GM19035 (cell line): ENCODE data around the gene OGFR.

ENCODE experiments used
- ATAC-seq: cut with Tn5 transposase; IDR thresholded peaks from one replicate; pipeline ENCODE4 v1.9.1; 2021; ENCODE audit not compliant: unreplicated experiment

Gene OGFR

DNA sequence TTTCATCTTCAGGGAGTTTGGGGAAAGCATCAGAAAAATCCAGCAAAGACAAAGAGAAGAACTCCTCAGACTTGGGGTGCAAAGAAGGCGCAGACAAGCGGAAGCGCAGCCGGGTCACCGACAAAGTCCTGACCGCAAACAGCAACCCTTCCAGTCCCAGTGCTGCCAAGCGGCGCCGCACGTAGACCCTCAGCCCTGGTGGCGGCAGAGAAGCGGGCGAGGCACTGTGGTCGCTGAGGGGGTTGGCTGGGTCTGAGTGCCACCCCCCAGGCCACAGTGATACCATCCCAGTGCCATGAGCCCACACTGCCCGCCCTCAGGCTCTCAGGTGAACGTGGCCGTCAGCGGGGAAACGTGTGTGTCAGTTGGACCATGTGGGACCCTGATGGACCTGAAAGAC is 5.2 kb upstream of the OGFR start:
- ATAC-seq: no peak

DNA sequence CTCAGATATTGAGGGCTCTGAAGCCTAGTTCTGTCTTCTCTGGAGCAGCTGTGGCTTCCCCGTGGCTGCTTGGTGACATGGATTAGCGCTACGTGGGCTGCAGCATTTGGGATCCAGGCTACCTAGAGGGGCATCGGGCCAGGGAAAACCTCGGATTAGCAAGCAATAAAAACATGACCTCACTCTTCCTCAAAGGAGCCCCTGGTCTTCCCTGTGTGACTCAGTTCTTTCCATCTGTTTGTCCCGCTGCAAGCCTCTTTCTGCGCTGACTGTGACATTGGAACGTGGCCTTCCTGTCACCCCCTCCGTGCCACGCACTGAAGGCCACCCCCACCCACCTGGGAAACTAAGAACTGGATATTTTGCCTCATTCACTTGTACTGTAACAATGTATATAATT is 4.8 kb upstream of the OGFR start:
- ATAC-seq: no peak

DNA sequence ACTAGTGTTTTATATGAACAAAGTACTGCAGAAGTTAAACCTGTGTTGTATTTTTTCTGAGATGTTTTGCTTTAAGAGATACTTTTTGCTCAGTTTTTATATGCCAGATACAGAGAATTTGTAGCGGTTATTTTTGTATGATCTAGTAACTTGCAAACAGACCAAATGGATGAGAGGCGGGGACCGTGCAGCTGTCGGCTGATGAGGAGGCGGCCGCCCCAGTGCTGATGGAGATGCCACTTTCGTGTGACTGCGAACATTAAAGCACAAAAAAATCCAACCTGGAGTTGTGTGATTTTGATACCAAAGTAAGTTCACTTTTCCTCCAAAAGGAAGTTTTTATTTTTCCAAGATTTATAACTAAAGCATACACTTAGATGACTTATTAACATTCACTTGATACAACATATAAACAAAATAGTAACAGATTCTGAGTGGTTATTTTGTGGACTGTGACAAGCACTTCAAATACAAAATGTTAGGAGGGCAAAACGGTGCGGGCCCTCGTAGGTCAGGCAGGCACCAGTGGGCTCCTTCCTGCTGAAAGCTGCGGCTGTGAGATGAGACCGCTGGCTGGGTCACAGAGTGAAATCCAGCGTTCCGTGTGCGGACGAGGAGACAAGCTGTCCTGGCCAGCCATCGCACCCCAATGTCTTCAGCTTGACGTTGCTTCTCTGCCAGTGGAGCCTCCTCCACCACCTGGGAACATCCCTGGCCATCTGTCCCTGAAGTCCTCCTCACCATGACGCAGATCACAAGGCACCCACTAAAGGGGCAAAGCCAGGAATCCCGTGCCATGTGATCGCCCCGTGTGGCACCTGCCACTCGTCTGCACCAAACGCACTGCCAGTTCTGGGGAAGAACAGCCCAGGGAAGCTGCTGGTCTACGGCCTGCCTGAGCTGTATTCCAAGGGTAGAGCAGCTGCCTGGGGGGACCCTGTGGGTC is 4.0 kb upstream of the OGFR start:
- ATAC-seq: no peak

DNA sequence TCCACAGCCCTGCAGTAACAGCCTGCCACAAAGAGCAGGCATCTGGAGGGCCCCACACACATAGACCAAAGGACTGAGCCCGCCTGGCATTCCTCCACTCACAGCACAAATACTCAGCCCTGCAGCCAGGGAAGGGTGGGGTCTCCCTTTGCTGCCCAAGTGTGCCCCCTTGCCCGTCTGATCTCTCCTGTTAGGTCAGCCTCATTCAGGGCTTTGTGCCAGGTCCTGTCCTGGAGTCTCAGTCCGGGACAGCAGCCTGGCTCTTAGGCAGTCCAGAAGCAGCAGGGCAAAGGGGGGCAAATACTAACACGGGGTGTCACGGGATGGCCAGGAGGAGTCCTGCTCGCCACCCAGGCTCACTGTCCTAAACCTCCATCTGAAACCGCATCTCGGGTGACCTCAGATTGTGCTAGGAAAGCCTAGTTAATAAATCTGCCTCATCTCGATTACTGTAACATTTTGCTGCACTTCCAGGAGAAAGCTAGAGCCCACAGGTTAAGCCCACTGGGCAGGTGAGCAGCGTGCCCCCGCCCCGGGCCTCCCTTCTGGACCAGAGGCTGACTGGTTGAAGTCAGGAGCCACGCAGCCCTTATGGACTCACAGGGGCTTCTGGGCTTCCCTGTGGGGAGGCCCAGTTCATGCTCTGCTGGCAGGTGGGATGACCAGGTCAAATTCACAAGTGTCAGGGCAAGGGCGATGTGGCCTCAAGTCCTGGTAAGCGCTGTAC is 3.2 kb upstream of the OGFR start:
- ATAC-seq: no peak

DNA sequence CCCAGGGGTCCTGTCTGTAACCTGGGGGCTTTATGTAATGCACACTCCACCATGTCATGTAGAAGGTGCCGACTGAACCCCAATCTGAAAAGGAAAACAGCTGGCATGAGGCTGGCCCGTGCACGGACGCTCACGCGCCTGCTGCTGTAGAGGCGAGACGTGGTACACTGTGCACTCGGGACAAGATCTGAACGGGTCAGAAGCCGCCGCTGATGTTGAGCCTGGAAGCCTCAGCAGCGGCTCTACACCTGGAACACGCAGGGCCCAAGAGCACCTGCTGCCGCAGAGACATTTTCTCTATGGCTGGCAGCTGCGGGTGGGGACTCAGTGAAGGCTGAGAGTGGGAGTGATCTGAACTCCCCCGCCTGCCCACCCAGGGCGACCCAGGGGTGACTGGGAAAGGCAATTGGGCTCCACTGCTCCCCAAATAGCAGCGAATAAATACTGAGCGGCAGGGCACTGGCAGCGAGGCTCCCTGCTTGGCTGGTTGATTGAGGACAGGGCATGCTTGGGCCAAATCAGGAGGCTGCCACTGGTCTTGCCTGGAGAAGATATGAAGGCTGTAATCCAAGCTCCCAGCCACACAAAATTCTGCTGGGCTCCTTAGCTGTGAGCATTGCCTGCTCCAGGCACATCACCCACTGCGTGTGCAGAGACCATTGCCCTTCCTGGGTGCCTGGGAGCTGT is 2.5 kb upstream of the OGFR start:
- no peak for ATAC-seq

DNA sequence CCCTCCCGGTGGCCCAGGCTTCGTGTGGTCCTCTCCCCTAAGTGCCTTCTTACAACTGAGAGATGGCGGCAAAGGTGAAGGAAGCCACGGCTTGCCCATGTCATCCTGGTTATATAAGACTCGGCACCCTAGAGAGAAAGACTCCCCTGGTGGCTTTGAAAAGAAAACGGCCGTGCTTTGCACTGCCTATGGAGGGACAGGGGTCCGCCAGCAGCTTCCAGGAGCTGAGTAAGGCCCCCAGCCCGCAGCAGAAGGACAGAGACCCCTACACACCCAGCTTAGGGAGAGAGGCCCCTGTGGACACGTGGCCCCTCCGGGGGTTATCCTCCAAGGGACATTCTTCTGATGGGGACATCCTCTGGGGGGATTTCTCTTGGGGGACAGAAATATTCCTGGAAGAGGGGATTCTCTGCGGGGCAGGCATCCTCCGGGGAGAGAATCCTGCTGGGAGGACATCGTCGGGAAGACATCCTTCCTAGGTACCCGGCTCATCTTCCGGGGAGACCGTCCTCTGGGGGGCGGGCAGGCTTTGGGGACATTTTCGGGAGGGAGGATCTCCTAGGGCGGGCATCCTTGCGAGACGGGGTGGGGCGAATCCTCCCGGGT is 511 bp upstream of the OGFR start:
- peak; percentile 8 for ATAC-seq

DNA sequence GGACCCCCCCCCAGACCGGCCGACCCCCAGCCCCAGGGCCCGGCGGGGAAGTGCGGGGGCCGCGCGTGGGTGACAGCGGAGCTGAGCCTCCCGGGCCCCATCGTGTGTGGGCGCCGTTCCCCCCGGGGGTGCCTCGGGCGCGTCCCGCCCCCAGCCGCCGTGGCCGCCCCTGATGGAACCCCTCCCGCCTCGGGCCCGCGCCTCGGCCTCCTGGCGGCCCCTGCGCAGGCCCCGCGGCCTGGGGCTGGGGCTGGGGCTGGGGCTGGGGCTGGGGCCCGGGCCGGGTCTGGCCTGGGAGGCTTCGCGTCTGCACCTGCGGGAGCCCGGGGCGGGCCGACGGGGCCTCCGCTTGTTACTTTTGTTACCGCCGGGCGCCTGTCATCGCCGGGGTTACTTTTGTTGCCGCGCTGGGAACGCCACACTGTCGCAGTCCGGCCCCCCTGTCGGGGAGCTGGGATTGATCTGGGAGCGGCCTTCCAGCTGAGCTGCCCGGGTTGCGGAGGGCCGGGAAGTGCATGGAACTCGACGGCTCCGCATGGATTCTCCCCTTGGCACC is 598 bp downstream of the OGFR start:
- ATAC-seq: peak; percentile 24

DNA sequence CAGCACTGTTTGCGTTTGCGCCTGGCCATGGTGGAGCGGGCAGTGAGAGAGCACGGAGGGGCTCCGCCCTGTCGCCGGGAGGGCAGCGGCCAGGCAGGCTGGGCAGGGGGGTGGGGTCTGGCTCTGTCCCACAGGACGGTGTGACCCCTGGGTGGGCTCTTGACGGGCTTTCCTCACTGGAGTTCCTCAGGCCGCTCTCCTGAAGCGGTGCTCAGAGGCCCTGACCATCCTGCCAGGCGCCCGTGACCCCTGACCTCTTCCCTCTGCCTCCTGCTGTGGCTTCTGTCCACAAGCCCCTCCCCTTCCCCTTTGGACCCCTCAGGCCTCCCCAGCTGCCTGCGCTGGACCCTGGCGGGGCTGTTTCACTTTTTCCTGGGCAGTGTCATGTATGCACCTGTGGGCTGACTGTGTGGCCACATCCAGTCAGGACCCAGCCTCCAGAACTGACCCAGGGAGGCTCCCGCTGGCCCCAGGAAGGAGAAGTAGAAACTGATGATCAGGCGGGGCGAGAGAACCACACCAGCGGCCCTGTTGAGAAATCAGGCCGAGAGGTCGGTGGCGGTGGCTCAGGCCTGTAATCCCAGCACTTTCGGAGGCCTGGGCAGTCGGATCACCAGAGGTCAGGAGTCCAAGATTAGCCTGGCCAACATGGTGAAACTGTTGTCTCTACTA is 1.2 kb downstream of the OGFR start:
- no peak for ATAC-seq

DNA sequence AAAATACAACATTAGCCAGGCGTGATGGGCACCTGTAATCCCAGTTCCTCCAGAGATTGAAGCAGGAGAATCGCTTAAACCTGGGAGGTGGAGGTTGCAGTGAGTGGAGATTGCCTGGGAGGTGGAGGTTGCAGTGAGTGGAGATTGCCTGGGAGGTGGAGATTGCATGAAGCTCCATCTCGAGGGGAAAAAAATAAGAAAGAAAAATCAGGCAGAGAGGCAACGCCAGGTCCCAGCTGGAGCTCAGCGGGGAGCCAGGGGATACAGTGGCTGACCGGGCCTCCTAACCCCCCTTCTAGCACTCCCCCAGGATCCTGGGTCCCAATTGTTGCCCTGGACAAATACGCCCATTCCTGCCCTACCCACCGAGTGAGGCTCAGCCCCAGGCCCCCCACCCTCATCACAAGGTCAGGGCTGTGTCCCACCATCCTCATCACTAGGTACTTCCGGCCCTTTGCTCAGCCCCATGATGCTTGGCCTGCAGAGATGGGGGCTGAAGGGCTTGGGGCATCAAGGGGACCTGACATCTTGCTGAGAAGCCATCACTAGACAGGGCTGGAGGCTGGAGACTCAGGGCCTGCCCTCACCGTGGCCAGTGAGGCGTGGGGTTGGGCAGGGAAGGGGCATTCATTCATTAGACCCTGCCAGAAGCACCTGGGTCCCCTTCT is 1.9 kb downstream of the OGFR start:
- no peak for ATAC-seq

DNA sequence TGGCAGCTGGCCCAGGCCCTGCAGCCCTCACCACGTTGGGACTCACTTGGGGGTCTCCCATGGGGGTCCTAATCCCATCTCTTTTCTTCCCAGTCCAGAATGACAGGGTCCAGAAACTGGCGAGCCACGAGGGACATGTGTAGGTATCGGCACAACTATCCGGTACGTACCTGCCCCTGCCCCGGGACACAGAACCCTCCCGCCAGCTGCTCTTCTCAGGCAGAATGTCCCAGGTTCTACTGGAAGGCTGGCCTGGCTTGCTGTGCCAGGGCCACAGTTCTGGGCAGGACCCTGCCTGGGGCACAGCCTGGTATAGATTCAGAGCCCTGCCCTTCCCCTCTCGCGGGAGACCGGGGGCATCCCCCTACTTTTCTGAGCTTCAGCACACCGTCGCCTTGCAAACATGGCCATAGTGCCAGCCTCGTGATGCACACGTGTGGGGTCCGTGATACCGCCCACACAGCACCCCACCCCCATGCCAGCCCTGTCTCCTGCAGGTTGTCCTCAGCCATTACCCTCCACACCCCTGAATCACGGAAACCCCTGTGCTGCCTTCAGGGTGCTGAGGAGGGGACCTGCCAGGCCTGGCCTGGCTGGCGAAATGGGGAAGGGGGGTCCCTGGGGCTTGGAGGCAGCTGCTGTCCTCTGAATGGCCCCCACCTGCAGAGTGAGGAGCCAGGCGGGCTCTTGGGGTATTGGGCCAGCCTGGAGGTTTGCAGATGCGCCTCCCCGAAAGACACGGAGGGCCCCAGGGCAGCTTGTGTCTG is 3.0 kb downstream of the OGFR start:
- ATAC-seq: no peak

DNA sequence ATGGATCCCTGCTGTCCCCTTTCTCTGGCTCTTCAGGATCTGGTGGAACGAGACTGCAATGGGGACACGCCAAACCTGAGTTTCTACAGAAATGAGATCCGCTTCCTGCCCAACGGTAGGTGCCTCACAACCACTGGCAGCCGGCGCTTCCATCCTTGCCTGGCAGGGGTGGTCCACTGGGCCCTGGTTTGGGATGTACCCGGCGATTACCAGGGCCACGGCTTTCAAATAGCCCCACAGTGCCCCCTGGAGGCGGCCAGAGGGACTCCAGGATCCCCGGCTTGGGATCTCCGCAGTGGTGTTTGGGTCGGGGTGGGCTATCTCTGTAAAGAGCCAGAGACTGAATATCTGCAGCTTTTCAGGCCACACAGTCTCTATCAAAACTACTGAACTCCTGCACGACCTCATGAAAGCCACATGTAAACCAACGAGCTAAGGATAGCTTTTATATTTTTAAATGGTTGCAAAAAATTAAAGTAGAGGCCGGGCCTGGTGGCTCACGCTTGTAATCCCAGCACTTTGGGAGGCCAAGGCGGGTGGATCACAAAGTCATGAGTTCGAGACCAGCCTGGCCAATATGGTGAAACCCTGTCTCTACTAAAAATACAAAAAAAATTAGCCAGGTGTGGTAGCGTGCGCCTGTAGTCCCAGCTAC is 3.7 kb downstream of the OGFR start:
- no peak for ATAC-seq

DNA sequence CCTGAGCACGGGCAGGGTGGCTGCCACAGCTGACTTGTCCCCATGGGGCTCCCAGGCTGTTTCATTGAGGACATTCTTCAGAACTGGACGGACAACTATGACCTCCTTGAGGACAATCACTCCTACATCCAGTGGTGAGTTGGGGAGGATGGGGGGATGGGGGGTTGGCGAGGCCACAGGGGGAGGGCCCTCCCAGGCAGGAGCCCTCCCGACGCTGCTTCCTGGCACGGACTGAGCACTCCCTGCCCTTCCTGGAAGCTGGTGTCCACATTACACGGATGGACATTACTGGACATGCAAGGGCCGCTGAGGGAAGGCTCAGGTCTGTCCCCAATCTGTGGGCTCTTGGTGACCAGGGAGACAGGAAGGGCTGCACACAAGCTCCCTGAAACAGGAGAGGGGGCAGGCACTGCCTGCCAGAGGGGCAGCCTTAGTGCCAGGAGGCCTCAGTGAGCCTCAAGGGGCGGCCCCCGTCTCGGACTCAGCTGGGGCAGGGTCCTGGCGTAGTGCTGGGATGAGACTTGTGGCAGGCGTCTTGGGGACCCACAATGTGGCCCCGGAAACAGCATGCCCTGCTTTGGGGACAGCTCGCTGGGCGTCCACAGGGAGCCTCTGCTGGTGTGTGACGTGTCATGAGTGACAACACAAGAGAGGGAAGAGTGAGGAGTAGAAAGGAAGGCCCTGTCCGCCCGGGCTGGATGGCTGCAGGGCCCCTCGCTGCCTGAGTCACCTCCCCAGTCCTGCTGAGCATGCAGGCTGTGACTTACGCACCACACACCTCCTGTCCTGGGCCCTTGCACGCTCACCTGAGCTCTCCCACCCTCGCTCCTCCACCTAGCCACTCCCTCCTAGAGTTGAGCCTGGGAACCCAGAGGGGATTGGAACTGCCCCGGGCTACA is 5.1 kb downstream of the OGFR start:
- no peak for ATAC-seq

DNA sequence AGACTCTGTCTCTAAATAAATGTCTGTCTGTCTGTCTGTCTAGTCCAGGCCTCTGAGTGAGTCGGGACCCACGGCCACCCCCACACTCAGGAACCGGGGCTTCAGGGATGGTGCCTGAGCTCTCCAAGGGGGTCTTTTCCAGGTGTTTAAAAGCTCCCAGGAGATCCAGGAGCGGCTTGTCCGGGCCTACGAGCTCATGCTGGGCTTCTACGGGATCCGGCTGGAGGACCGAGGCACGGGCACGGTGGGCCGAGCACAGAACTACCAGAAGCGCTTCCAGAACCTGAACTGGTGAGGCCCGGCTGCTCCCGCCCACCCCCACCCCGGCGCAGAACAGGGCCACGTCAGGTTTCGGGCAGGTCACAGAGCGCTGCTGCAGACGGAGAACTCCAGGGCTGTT is 6.7 kb downstream of the OGFR start:
- ATAC-seq: no peak

DNA sequence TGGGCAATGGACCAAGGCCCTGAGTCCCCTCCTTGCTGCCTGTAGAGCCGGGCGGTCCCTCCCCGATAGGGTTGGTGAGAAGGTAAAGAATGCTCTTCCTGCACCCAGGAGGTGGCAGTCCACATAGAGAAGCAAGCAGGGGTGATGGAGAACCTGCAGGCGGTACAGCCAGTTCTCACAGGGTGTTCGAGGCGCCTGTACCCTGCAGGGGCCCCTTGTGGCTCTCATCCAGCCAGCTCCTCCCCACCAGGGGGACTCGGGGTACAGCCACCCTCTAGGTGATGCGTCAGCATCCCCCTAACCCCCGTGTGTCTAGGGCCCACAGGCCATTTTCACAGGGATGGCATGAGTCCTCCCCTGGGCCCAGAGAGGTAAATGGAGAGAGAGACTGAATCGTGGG is 7.1 kb downstream of the OGFR start:
- ATAC-seq: no peak

DNA sequence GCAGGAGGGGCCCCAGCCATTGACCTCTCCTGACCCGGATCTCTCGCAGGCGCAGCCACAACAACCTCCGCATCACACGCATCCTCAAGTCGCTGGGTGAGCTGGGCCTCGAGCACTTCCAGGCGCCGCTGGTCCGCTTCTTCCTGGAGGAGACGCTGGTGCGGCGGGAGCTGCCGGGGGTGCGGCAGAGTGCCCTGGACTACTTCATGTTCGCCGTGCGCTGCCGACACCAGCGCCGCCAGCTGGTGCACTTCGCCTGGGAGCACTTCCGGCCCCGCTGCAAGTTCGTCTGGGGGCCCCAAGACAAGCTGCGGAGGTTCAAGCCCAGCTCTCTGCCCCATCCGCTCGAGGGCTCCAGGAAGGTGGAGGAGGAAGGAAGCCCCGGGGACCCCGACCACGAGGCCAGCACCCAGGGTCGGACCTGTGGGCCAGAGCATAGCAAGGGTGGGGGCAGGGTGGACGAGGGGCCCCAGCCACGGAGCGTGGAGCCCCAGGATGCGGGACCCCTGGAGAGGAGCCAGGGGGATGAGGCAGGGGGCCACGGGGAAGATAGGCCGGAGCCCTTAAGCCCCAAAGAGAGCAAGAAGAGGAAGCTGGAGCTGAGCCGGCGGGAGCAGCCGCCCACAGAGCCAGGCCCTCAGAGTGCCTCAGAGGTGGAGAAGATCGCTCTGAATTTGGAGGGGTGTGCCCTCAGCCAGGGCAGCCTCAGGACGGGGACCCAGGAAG is 7.7 kb downstream of the OGFR start:
- no peak for ATAC-seq

DNA sequence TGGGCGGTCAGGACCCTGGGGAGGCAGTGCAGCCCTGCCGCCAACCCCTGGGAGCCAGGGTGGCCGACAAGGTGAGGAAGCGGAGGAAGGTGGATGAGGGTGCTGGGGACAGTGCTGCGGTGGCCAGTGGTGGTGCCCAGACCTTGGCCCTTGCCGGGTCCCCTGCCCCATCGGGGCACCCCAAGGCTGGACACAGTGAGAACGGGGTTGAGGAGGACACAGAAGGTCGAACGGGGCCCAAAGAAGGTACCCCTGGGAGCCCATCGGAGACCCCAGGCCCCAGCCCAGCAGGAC is 8.2 kb downstream of the OGFR start:
- ATAC-seq: no peak

DNA sequence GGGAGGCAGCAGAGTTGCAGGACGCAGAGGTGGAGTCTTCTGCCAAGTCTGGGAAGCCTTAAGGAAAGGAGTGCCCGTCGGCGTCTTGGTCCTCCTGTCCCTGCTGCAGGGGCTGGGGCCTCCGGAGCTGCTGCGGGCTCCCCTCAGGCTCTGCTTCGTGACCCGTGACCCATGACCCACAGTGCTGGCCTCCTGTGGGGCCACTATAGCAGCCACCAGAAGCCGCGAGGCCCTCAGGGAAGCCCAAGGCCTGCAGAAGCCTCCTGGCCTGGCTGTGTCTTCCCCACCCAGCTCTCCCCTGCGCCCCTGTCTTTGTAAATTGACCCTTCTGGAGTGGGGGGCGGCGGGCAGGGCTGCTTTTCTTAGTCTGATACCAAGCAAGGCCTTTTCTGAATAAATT is 9.0 kb downstream of the OGFR start:
- ATAC-seq: no peak
